HFF-Myc (cell line): Measurements from ENCODE around the gene ZNF492.
"Not testable (repeated sequence)": the region's sequence is repeated elsewhere in the genome, so short reads cannot be mapped to it uniquely, and the experiment has no call there.

ENCODE experiments used
- DNase-seq: peaks from one replicate; pipeline ENCODE4 v3.0.0-alpha.2; 2011; ENCODE audit warnings: low read depth; ENCODE audit errors: extremely low read depth
- H3K4me3 ChIP-seq: replicated peaks from 2 replicates; pipeline ENCODE4 v1.5.1; 2011; ENCODE audit warnings: low read depth, mild to moderate bottlenecking, control low read depth, low read length
- CTCF ChIP-seq: IDR thresholded peaks from 2 replicates; pipeline ENCODE4 v1.5.1; 2012; ENCODE audit warnings: mild to moderate bottlenecking, low read depth, low read length, control low read depth; ENCODE audit errors: missing control alignments

ZNF492 gene

GRCh38 chr19:22608441-22608840 is 25.7 kb upstream of the ZNF492 start:
- H3K4me3 ChIP-seq: no peak overlapping the region
- TF ChIP-seq CTCF: no peak
- DNase-seq: no peak

- DNase-seq: no peak
- no peak overlapping the region for H3K4me3 ChIP-seq
- no peak for TF ChIP-seq CTCF
Measured at GRCh38 chr19:22609630-22610029, 24.5 kb upstream of the ZNF492 start.

GRCh38 chr19:22610121-22610520 is 24.0 kb upstream of the ZNF492 start:
- no peak for TF ChIP-seq CTCF
- no peak overlapping the region for H3K4me3 ChIP-seq
- no peak for DNase-seq

GRCh38 chr19:22612316-22612715 is 21.8 kb upstream of the ZNF492 start:
- DNase-seq: no peak
- no peak overlapping the region for H3K4me3 ChIP-seq
- TF ChIP-seq CTCF: no peak

- H3K4me3 ChIP-seq: no peak overlapping the region
- TF ChIP-seq CTCF: no peak
- DNase-seq: no peak
Measured at GRCh38 chr19:22616659-22617058, 17.5 kb upstream of the ZNF492 start.

- not testable (repeated sequence) for H3K4me3 ChIP-seq, DNase-seq
Measured at GRCh38 chr19:22617181-22617580, 16.9 kb upstream of the ZNF492 start.

GRCh38 chr19:22617614-22618320 is 16.4 kb upstream of the ZNF492 start:
- DNase-seq: no peak
- no peak overlapping the region for H3K4me3 ChIP-seq
- no peak for TF ChIP-seq CTCF
